RWPE2 (cell line): ENCODE results near the gene XRCC6.
"Not testable (repeated sequence)": the region's sequence is repeated elsewhere in the genome, so short reads cannot be mapped to it uniquely, and the experiment has no call there.

ENCODE experiments used
- ATAC-seq: fragments of 200-7000 bp; cut with Tn5 transposase; 3 replicates; pipeline ENCODE4 v1.9.1; 2021; ENCODE audit warnings: low read depth
- DNase-seq: peaks from one replicate; pipeline ENCODE4 v3.0.0-alpha.2; 2020; ENCODE audit warnings: low spot score
- H3K27ac ChIP-seq: fragments of 450-650 bp; 2 replicates; pipeline ENCODE4 v1.5.1; 2017; ENCODE audit warnings: mild to moderate bottlenecking; ENCODE audit not compliant: poor library complexity, severe bottlenecking
- H3K27me3 ChIP-seq: fragments of 250-450 bp; sonication (Bioruptor Pico); 2 replicates; pipeline ENCODE4 v1.5.1; 2021; ENCODE audit warnings: mild to moderate bottlenecking, moderate library complexity; ENCODE audit not compliant: insufficient read depth, poor library complexity, severe bottlenecking
- H3K36me3 ChIP-seq: fragments of 250-450 bp; sonication (Bioruptor Pico); 2 replicates; pipeline ENCODE4 v1.5.1; 2020; ENCODE audit warnings: low read depth, mild to moderate bottlenecking, moderate library complexity
- H3K4me1 ChIP-seq: fragments of 250-450 bp; sonication (Bioruptor Pico); 2 replicates; pipeline ENCODE4 v1.5.1; 2021; ENCODE audit warnings: mild to moderate bottlenecking, moderate library complexity; ENCODE audit not compliant: insufficient read depth, poor library complexity, severe bottlenecking
- H3K4me3 ChIP-seq: fragments of 250-450 bp; sonication (Bioruptor Pico); 2 replicates; pipeline ENCODE4 v1.5.1; 2021; ENCODE audit warnings: mild to moderate bottlenecking, moderate library complexity; ENCODE audit not compliant: severe bottlenecking
- H3K9me3 ChIP-seq: fragments of 250-450 bp; sonication (Bioruptor Pico); 2 replicates; pipeline ENCODE4 v1.5.1; 2021; ENCODE audit warnings: mild to moderate bottlenecking, moderate library complexity; ENCODE audit not compliant: severe bottlenecking
- CTCF ChIP-seq: fragments of 450-650 bp; IDR thresholded peaks from one replicate; pipeline ENCODE4 v1.5.1; 2017; ENCODE audit warnings: mild to moderate bottlenecking, moderate library complexity; ENCODE audit not compliant: poor library complexity, severe bottlenecking

XRCC6 gene

GRCh38 chr22:41668971-41669911 lies 48.1 kb downstream of the XRCC6 start:
- Histone ChIP-seq H3K36me3 (peaks cover 15% of the 10 kb centered on the region), H3K27me3 (no peaks in the 10 kb centered on the region), H3K9me3 (no peaks in the 10 kb centered on the region), H3K4me3 (no peak overlapping the region), H3K4me1 (peaks cover 24% of the 10 kb centered on the region), H3K27ac (peak overlapping the region; percentile 95)
- TF ChIP-seq CTCF = no peak
- ATAC-seq (no peak; the same call in 2 of the 3 replicates), DNase-seq (no peak)

DNA sequence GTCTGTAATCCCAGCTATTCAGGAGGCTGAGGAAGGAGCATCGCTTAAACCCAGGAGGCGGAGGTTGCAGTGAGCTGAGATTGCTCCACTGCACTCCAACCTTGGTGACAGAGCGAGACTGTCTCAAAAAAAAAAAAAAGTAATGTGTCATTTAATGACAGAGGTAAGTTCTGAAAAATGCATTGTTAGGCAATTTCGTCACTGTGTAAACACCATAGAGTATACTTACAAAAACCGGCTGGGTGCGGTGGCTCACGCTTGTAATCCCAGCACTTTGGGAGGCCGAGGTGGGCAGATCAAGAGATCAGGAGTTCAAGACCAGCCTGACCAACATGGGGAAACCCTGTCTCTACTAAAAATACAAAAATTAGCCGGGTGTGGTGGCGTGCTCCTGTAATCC lies 51.0 kb downstream of the XRCC6 start:
- peaks cover 32% of the 10 kb centered on the region for H3K36me3 ChIP-seq
- not testable (repeated sequence) for H3K27me3 ChIP-seq, H3K9me3 ChIP-seq, DNase-seq, H3K4me3 ChIP-seq
- peak overlapping the region; percentile 95 for H3K27ac ChIP-seq
- ATAC-seq = peak; percentile 31; the same call in 2 of the 3 replicates
- H3K4me1 ChIP-seq = peaks cover 19% of the 10 kb centered on the region

DNA sequence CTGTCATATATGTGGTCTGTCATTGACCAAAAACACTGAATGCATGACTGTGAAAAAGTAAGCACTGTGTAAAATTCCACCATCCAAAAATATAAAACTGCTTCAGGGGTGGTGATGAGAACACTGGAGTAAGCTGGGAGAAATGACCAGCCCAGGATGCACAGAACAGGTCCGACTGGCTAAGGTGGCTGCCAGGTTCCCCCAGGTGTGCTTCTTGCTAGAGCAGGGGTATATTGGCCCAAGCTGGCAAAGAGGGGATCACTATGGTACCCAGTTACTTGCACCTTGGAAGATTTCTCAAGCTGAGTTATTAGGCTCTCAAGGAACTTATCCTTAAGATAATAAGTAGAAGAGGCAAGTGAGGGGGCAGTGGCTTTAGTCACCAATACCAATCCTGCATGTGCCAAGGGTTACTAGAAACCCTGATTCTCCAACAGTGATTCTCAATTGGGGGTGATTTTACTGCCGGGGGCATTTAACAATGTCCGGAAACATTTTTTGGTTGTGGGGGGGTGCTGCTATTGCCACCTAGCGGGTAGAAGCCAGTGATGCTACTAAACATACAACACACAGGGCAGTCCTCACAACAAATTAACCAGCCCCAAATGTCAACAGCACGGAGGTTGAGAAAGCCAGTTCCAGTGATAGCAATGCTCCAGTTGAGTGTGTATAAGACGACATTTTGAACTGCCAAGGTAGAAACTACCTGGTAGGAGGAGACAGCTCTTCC lies 51.9 kb downstream of the XRCC6 start:
- no peaks in the 10 kb centered on the region for H3K9me3 ChIP-seq
- peak overlapping the region; percentile 95 for H3K27ac ChIP-seq
- H3K27me3 ChIP-seq = no peaks in the 10 kb centered on the region
- ATAC-seq = peak; percentile 11; the same call in 1 of the 3 replicates
- peaks cover 41% of the 10 kb centered on the region for H3K36me3 ChIP-seq
- no peak for DNase-seq
- H3K4me3 ChIP-seq = no peak overlapping the region
- TF ChIP-seq CTCF = peak; percentile 41
- peaks cover 13% of the 10 kb centered on the region for H3K4me1 ChIP-seq

GRCh38 chr22:41674846-41675340 lies 53.8 kb downstream of the XRCC6 start:
- DNase-seq (no peak), ATAC-seq (no peak)
- Histone ChIP-seq H3K27me3 (no peaks in the 10 kb centered on the region), H3K4me3 (no peak overlapping the region), H3K4me1 (peaks cover 6% of the 10 kb centered on the region), H3K36me3 (peaks cover 60% of the 10 kb centered on the region), H3K27ac (no peak overlapping the region), H3K9me3 (no peaks in the 10 kb centered on the region)
- no peak for TF ChIP-seq CTCF

- no peak for DNase-seq
- peaks cover 73% of the 10 kb centered on the region for H3K36me3 ChIP-seq
- ATAC-seq = no peak
- TF ChIP-seq CTCF = no peak
- H3K27me3 ChIP-seq = no peaks in the 10 kb centered on the region
- H3K4me3 ChIP-seq = no peak overlapping the region
- H3K27ac ChIP-seq = no peak overlapping the region
- peaks cover 7% of the 10 kb centered on the region for H3K4me1 ChIP-seq
- H3K9me3 ChIP-seq = no peaks in the 10 kb centered on the region
Measured at GRCh38 chr22:41676134-41676533, 55.0 kb downstream of the XRCC6 start.
